H1 (cell line): ENCODE measurements around the gene HDAC9. TPM values are rescaled to one million over a fixed set of nuclear protein-coding genes. Genes with fewer than 3 reads are reported as not detected.

Experiments
- CTCF ChIA-PET: fragments of 300-600 bp; sonication (Branson Sonifier 250); formaldehyde crosslinking; loops from one replicate; lab custom pipeline; 2021; ENCODE audit not compliant: partially characterized antibody; lab: Charles Lee
- POLR2A ChIA-PET: fragments of 300-600 bp; sonication (Branson Sonifier 250); formaldehyde crosslinking; loops from one replicate; lab custom pipeline; 2021; ENCODE audit warnings: inconsistent platforms; ENCODE audit not compliant: partially characterized antibody; lab: Charles Lee
- DNase-seq, 2 experiments: peaks; one replicate each; pipeline versions ENCODE4 v3.0.0 to v3.0.0-alpha.2; 2010 to 2022; ENCODE audit warnings: low spot score in 2 of 2, low read depth in 1 of 2, mixed read lengths in 1 of 2
- FAIRE-seq: peaks from 2 replicates; lab custom pipeline; 2011; peaks lifted over from hg19 to GRCh38; lab: Jason Lieb, UNC
- H2AFZ ChIP-seq: 2 replicates; pipeline ENCODE4 v1.8.1; 2012; ENCODE audit warnings: low read length, inconsistent platforms
- H2AK5ac ChIP-seq: 2 replicates; pipeline ENCODE4 v1.6.1; 2013; ENCODE audit warnings: low read depth, low read length
- H2BK120ac ChIP-seq: replicated peaks from 2 replicates; pipeline ENCODE3; 2013; ENCODE audit warnings: low read depth, low read length, inconsistent platforms
- H2BK12ac ChIP-seq: 2 replicates; pipeline ENCODE4 v1.6.1; 2013; ENCODE audit warnings: low read depth, low read length
- H2BK15ac ChIP-seq: 2 replicates; pipeline ENCODE4 v1.6.1; 2013; ENCODE audit warnings: low read length
- H2BK20ac ChIP-seq: 2 replicates; pipeline ENCODE4 v1.6.1; 2013; ENCODE audit warnings: low read length
- H2BK5ac ChIP-seq: 2 replicates; pipeline ENCODE4 v1.6.1; 2013; ENCODE audit warnings: low read depth, low read length
- H3K14ac ChIP-seq: 2 replicates; pipeline ENCODE4 v1.6.1; 2013; ENCODE audit warnings: inconsistent platforms; ENCODE audit not compliant: insufficient read length
- H3K18ac ChIP-seq: 2 replicates; pipeline ENCODE4 v1.6.1; 2013; ENCODE audit warnings: low read length; ENCODE audit errors: extremely low read depth
- H3K23ac ChIP-seq: 2 replicates; pipeline ENCODE4 v1.6.1; 2013; ENCODE audit warnings: inconsistent platforms; ENCODE audit not compliant: insufficient read length
- H3K23me2 ChIP-seq: 2 replicates; pipeline ENCODE4 v1.6.1; 2013; ENCODE audit warnings: low read depth, low read length
- H3K27ac ChIP-seq: 2 replicates; pipeline ENCODE4 v1.6.1; 2011; ENCODE audit warnings: low read depth, low read length, inconsistent platforms
- H3K27me3 ChIP-seq, 4 experiments: replicated peaks in 1 of 4; 1 replicate in 1 of 4; 2 replicates in 3 of 4; pipeline versions ENCODE4 v1.6.1 to v1.8.1; 2011 to 2013; ENCODE audit warnings: low read length in 3 of 4, mild to moderate bottlenecking in 3 of 4, inconsistent platforms in 2 of 4, mixed read lengths in 2 of 4, moderate library complexity in 1 of 4; ENCODE audit not compliant: control insufficient read depth in 3 of 4, insufficient read depth in 3 of 4; ENCODE audit errors: extremely low read depth in 1 of 4
- H3K36me3 ChIP-seq, 4 experiments: 2 replicates each; pipeline versions ENCODE4 v1.6.1 to v1.8.1; 2011 to 2013; ENCODE audit warnings: mild to moderate bottlenecking in 4 of 4, low read length in 3 of 4, moderate library complexity in 2 of 4, control low read depth in 1 of 4, inconsistent platforms in 1 of 4; ENCODE audit not compliant: insufficient read depth in 4 of 4, control insufficient read depth in 2 of 4
- H3K4ac ChIP-seq: replicated peaks from 2 replicates; pipeline ENCODE3; 2013; ENCODE audit warnings: low read length, low read depth, mixed read lengths, inconsistent platforms; ENCODE audit not compliant: insufficient read length
- H3K4me1 ChIP-seq, 4 experiments: replicated peaks in 1 of 4; 1 replicate in 1 of 4; 2 replicates in 3 of 4; pipeline versions ENCODE4 v1.6.1 to v1.8.1; 2011 to 2013; ENCODE audit warnings: low read length in 3 of 4, inconsistent platforms in 2 of 4, mixed read lengths in 1 of 4; ENCODE audit not compliant: insufficient read depth in 4 of 4, control insufficient read depth in 3 of 4
- H3K4me2 ChIP-seq, 2 experiments: 2 replicates each; pipeline versions ENCODE4 v1.6.1 to v1.8.1; 2011 to 2013; ENCODE audit warnings: low read depth in 2 of 2, low read length in 2 of 2, control low read depth in 1 of 2, inconsistent platforms in 1 of 2, mild to moderate bottlenecking in 1 of 2; ENCODE audit not compliant: insufficient read depth in 1 of 2
- H3K4me3 ChIP-seq, 4 experiments: fragments of 200-600, 300-600 bp in 1 of 4; sonication (generic), shearing (Covaris generic), sonication (Bioruptor Twin) in 1 of 4; 2 replicates each; pipeline versions ENCODE4 v1.5.1 to v1.8.1; 2011 to 2016; ENCODE audit warnings: low read length in 4 of 4, low read depth in 3 of 4, control low read depth in 2 of 4, inconsistent platforms in 2 of 4, mild to moderate bottlenecking in 2 of 4, mixed read lengths in 1 of 4, moderate library complexity in 1 of 4; ENCODE audit not compliant: insufficient read depth in 2 of 4; ENCODE audit errors: extremely low read depth in 1 of 4
- H3K56ac ChIP-seq: replicated peaks from 2 replicates; pipeline ENCODE3; 2013; ENCODE audit warnings: low read depth, mild to moderate bottlenecking, mixed read lengths, low read length, inconsistent platforms; ENCODE audit not compliant: insufficient read length
- H3K79me1 ChIP-seq: 2 replicates; pipeline ENCODE4 v1.6.1; 2013; ENCODE audit warnings: low read depth, low read length, control low read depth
- H3K79me2 ChIP-seq, 2 experiments: 2 replicates each; pipeline versions ENCODE4 v1.6.1 to v1.8.1; 2012 to 2013; ENCODE audit warnings: low read length in 2 of 2, mild to moderate bottlenecking in 2 of 2, inconsistent platforms in 1 of 2; ENCODE audit not compliant: insufficient read depth in 2 of 2, control insufficient read depth in 1 of 2
- H3K9ac ChIP-seq, 4 experiments: replicated peaks in 1 of 4; 1 replicate in 1 of 4; 2 replicates in 3 of 4; pipeline versions ENCODE4 v1.6.1 to v1.8.1; 2011 to 2013; ENCODE audit warnings: low read depth in 3 of 4, low read length in 3 of 4, control low read depth in 2 of 4, mild to moderate bottlenecking in 2 of 4, moderate library complexity in 2 of 4, inconsistent platforms in 1 of 4; ENCODE audit errors: extremely low read depth in 1 of 4
- H3K9me3 ChIP-seq, 2 experiments: 2 replicates each; pipeline versions ENCODE4 v1.6.1 to v1.8.1; 2012 to 2013; ENCODE audit warnings: mild to moderate bottlenecking in 2 of 2, moderate library complexity in 2 of 2, control low read depth in 1 of 2, inconsistent platforms in 1 of 2, low read depth in 1 of 2, low read length in 1 of 2, mixed read lengths in 1 of 2; ENCODE audit not compliant: insufficient read depth in 2 of 2
- H4K20me1 ChIP-seq, 2 experiments: replicated peaks in 1 of 2; 2 replicates each; pipeline versions ENCODE3 to v1.8.1; 2011 to 2013; ENCODE audit warnings: inconsistent platforms in 2 of 2, low read length in 2 of 2, mild to moderate bottlenecking in 1 of 2; ENCODE audit not compliant: insufficient read depth in 2 of 2, control insufficient read depth in 1 of 2
- H4K5ac ChIP-seq: 2 replicates; pipeline ENCODE4 v1.6.1; 2013; ENCODE audit warnings: low read length, low read depth, mixed read lengths, inconsistent platforms; ENCODE audit not compliant: insufficient read length
- H4K8ac ChIP-seq: 2 replicates; pipeline ENCODE4 v1.8.0; 2013; ENCODE audit warnings: mild to moderate bottlenecking, moderate library complexity, low read length, inconsistent platforms; ENCODE audit not compliant: insufficient read depth; ENCODE audit errors: extremely low read depth
- H4K91ac ChIP-seq: replicated peaks from 2 replicates; pipeline ENCODE3; 2013; ENCODE audit warnings: low read length, mixed read lengths, inconsistent platforms; ENCODE audit not compliant: insufficient read length
- BCL11A ChIP-seq, 2 experiments: IDR thresholded peaks; one replicate each; pipeline ENCODE4 v1.6.1; 2011; ENCODE audit warnings: low read depth in 2 of 2, low read length in 2 of 2, mild to moderate bottlenecking in 2 of 2
- CREB1 ChIP-seq: IDR thresholded peaks from 2 replicates; pipeline ENCODE4 v1.6.1; 2012; ENCODE audit warnings: inconsistent platforms
- GTF2F1 ChIP-seq: IDR thresholded peaks from 2 replicates; pipeline ENCODE4 v1.6.1; 2012; ENCODE audit warnings: low read depth, low read length, improper control_type of control experiment, borderline replicate concordance
- TAF7 ChIP-seq: optimal IDR thresholded peaks from 2 replicates; pipeline ENCODE3; 2011; ENCODE audit warnings: low read depth, mild to moderate bottlenecking, inconsistent platforms, low read length, moderate library complexity, borderline replicate concordance
- ZNF274 ChIP-seq: IDR thresholded peaks from 2 replicates; pipeline ENCODE4 v1.7.0; 2012; ENCODE audit warnings: low read length, borderline replicate concordance; ENCODE audit errors: extremely low read depth
- WGBS, 2 experiments: shearing (Covaris generic) in 1 of 2; methylation state at CpG; one replicate each; pipeline versions ENCODE4 v1.1.6 to v1.1.7; 2013 to 2015; ENCODE audit warnings: low lambda C conversion rate in 2 of 2, mixed read lengths in 2 of 2, inconsistent platforms in 1 of 2, low coverage in 1 of 2, missing lambda C conversion rate in 1 of 2; ENCODE audit not compliant: insufficient replicate concordance in 2 of 2, insufficient coverage in 1 of 2, insufficient read length in 1 of 2; ENCODE audit errors: extremely low coverage in 1 of 2, missing lambda C conversion rate in 1 of 2; 5-methylcytosine and 5-hydroxymethylcytosine counted together
- polyA plus RNA-seq, 7 experiments: library from polyadenylated mRNA; depleted of rRNA in 3 of 7; stranded (reverse) in 5 of 7; unstranded in 2 of 7; fragments of >200 nt in 5 of 7; fragments of 200-250 nt in 2 of 7; gene quantifications; 1 replicate in 5 of 7; 2 replicates in 1 of 7; 4 replicates in 1 of 7; pipeline versions ENCODE4 v1.2.1 to v1.2.3, GENCODE V29; 2011 to 2013; ENCODE audit warnings: missing spikeins in 2 of 7, mixed read lengths in 2 of 7
- total RNA-seq: library from RNA; stranded (reverse); fragmentation: NEBNext Ultra II Directional; extraction: Animal tissue kit (Norgen Biotek cat#: 25700); gene quantifications from 2 replicates; pipeline ENCODE4 v1.2.1, GENCODE V29; 2021
- TF ChIP-seq, protein P1 (sequence below): IDR thresholded peaks from 2 replicates; pipeline ENCODE4 v1.6.1; 2012; ENCODE audit warnings: inconsistent platforms
- TF ChIP-seq, protein P2 (sequence below): IDR thresholded peaks from 2 replicates; pipeline ENCODE4 v1.6.1; 2012; ENCODE audit warnings: inconsistent platforms
- TF ChIP-seq, protein P3 (sequence below), 3 experiments: IDR thresholded peaks; 1 replicate in 2 of 3; 2 replicates in 1 of 3; pipeline versions ENCODE4 v1.5.1 to v1.6.1; 2011; ENCODE audit warnings: low read length in 3 of 3, mild to moderate bottlenecking in 3 of 3, inconsistent platforms in 2 of 3, low read depth in 1 of 3, moderate library complexity in 1 of 3; ENCODE audit not compliant: insufficient read depth in 1 of 3; ENCODE audit errors: control extremely low read depth in 1 of 3

The HDAC9 gene
- total and polyA plus RNA-seq, 2 of the 8 experiments (the other 6 are each of a cell fraction or from before 2014, with no cell fraction given) = 9.5 to 13.1 TPM

GRCh38 chr7:18535810-18536415 is 40.4 kb downstream of the HDAC9 start:
- CTCF ChIA-PET = interaction anchor here (0.6 to 2.3 kb wide), 5 partner anchors 8 to 586 kb away, joined by 3 to 6 read pairs (median 3); no protein-coding TSS in a partner anchor
- TF ChIP-seq, protein P1, sequence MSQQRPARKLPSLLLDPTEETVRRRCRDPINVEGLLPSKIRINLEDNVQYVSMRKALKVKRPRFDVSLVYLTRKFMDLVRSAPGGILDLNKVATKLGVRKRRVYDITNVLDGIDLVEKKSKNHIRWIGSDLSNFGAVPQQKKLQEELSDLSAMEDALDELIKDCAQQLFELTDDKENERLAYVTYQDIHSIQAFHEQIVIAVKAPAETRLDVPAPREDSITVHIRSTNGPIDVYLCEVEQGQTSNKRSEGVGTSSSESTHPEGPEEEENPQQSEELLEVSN = no peak
- TF ChIP-seq, protein P2, sequence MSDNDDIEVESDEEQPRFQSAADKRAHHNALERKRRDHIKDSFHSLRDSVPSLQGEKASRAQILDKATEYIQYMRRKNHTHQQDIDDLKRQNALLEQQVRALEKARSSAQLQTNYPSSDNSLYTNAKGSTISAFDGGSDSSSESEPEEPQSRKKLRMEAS = no peak
- TF ChIP-seq GTF2F1 = no peak
- TF ChIP-seq BCL11A (IDR thresholded peaks at IDR 0.05; ENCODE audit: low read depth in 2 of 2, low read length in 2 of 2) = no peak
- TF ChIP-seq CREB1 = no peak
- TF ChIP-seq, protein P3, sequence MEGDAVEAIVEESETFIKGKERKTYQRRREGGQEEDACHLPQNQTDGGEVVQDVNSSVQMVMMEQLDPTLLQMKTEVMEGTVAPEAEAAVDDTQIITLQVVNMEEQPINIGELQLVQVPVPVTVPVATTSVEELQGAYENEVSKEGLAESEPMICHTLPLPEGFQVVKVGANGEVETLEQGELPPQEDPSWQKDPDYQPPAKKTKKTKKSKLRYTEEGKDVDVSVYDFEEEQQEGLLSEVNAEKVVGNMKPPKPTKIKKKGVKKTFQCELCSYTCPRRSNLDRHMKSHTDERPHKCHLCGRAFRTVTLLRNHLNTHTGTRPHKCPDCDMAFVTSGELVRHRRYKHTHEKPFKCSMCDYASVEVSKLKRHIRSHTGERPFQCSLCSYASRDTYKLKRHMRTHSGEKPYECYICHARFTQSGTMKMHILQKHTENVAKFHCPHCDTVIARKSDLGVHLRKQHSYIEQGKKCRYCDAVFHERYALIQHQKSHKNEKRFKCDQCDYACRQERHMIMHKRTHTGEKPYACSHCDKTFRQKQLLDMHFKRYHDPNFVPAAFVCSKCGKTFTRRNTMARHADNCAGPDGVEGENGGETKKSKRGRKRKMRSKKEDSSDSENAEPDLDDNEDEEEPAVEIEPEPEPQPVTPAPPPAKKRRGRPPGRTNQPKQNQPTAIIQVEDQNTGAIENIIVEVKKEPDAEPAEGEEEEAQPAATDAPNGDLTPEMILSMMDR (IDR thresholded peaks at IDR 0.05; ENCODE audit: control extremely low read depth in 1 of 3, insufficient read depth in 1 of 3, low read depth in 1 of 3, low read length in 3 of 3) = no peak
- TF ChIP-seq ZNF274 = no peak
- TF ChIP-seq TAF7 = no peak

More at GRCh38 chr7:18535810-18536415, 40.4 kb downstream of the HDAC9 start:
- no peak overlapping the region for H4K8ac ChIP-seq
- no peaks in the 10 kb centered on the region for H4K20me1 ChIP-seq
- no peak overlapping the region for H2BK15ac ChIP-seq
- no peaks in the 10 kb centered on the region for H3K27me3 ChIP-seq
- no peak overlapping the region for H2BK20ac ChIP-seq
- no peaks in the 10 kb centered on the region for H3K79me2 ChIP-seq
- 66% methylated on average over 2 of the region's 2 CpGs; no CpG with 5 or more reads in 1 of the 2 experiments for WGBS, 2 experiments
- H3K4me3 ChIP-seq = no peak overlapping the region
- no peaks in the 10 kb centered on the region for H3K23me2 ChIP-seq
- no peaks in the 10 kb centered on the region for H3K36me3 ChIP-seq
- H3K27ac ChIP-seq = no peak overlapping the region
- DNase-seq = no peak
- H3K23ac ChIP-seq = no peak overlapping the region
- H2BK5ac ChIP-seq = peak overlapping the region; percentile 55; the same call in 1 of the 2 replicates
- peaks cover 0 to 6% (median 4%) of the 10 kb centered on the region in 4 experiments; a peak in 3 of 7 replicates for H3K4me1 ChIP-seq
- no peak overlapping the region for H3K18ac ChIP-seq
- no peak overlapping the region for H3K56ac ChIP-seq
- POLR2A ChIA-PET = interaction anchor here (0.9 kb wide), 1 partner anchor 40 kb away, joined by 4 read pairs; the partner anchor contains the start of gene HDAC9
- H2BK120ac ChIP-seq = no peak overlapping the region
- no peaks in the 10 kb centered on the region; the same call in 1 of the 2 replicates for H3K79me1 ChIP-seq
- no peak overlapping the region for H2AFZ ChIP-seq
- no peak for FAIRE-seq
- peak overlapping the region; percentile 20 to 31; a peak in 1 of 4 replicates for H3K4me2 ChIP-seq
- H4K91ac ChIP-seq = no peak overlapping the region
- no peaks in the 10 kb centered on the region for H3K9me3 ChIP-seq
- no peak overlapping the region for H3K14ac ChIP-seq
- H3K4ac ChIP-seq = no peak overlapping the region
- H2AK5ac ChIP-seq = no peak overlapping the region
- no peak overlapping the region for H2BK12ac ChIP-seq
- no peak overlapping the region for H3K9ac ChIP-seq
- no peak overlapping the region for H4K5ac ChIP-seq
